Lung (tissue), 12 donors: ENCODE measurements around the gene EMSY. TPM values are rescaled to one million over a fixed set of nuclear protein-coding genes. Genes with fewer than 3 reads are reported as not detected.
"Not testable (repeated sequence)": the region's sequence is repeated elsewhere in the genome, so short reads cannot be mapped to it uniquely, and the experiment has no call there.

Source experiments
- ATAC-seq: fragments of 200-7000 bp; cut with Tn5 transposase; one replicate; pipeline ENCODE4 v1.9.1; 2020; ENCODE audit warnings: moderate number of reproducible peaks; ENCODE audit not compliant: insufficient read depth, low FRiP score
- DNase-seq, 3 donors: peaks; one replicate each; pipeline ENCODE4 v3.0.0-alpha.2; 2013 to 2017
- H3K27ac ChIP-seq, 2 donors: one replicate each; pipeline ENCODE4 v1.5.1; 2013; ENCODE audit warnings: mild to moderate bottlenecking in 2 of 2, moderate library complexity in 2 of 2, control low read depth in 1 of 2, inconsistent platforms in 1 of 2, low read depth in 1 of 2, low read length in 1 of 2
- H3K27me3 ChIP-seq, 3 donors: one replicate each; pipeline ENCODE4 v1.5.1; 2013; ENCODE audit warnings: low read length in 2 of 3; ENCODE audit not compliant: control insufficient read depth in 3 of 3, insufficient read depth in 3 of 3
- H3K36me3 ChIP-seq, 4 donors: one replicate each; pipeline ENCODE4 v1.5.1; 2013; ENCODE audit warnings: low read length in 4 of 4, mild to moderate bottlenecking in 1 of 4, moderate library complexity in 1 of 4; ENCODE audit not compliant: control insufficient read depth in 4 of 4, insufficient read depth in 4 of 4
- H3K4me1 ChIP-seq, 5 donors: one replicate each; pipeline ENCODE4 v1.5.1; 2013; ENCODE audit warnings: low read length in 5 of 5, mild to moderate bottlenecking in 2 of 5, moderate library complexity in 1 of 5; ENCODE audit not compliant: control insufficient read depth in 5 of 5, insufficient read depth in 5 of 5
- H3K4me3 ChIP-seq: one replicate; pipeline ENCODE4 v1.5.1; 2013; ENCODE audit warnings: mild to moderate bottlenecking, control low read depth, moderate library complexity
- H3K9ac ChIP-seq, 2 donors: one replicate each; pipeline ENCODE4 v1.5.1; 2013; ENCODE audit warnings: low read length in 2 of 2, control low read depth in 1 of 2; ENCODE audit not compliant: insufficient read depth in 1 of 2
- H3K9me3 ChIP-seq, 4 donors: one replicate each; pipeline ENCODE4 v1.5.1; 2013; ENCODE audit warnings: low read length in 3 of 4, mild to moderate bottlenecking in 1 of 4, moderate library complexity in 1 of 4; ENCODE audit not compliant: control insufficient read depth in 4 of 4, insufficient read depth in 3 of 4
- WGBS, 2 donors: extraction: QIAGEN DNeasy Blood & Tissue Kit; methylation state at CpG; one replicate each; pipeline ENCODE4 v1.1.7; 2013; 5-methylcytosine and 5-hydroxymethylcytosine counted together
- polyA plus RNA-seq, 2 donors: library from polyadenylated mRNA; stranded (reverse); fragments of 200-250 nt; gene quantifications; one replicate each; pipeline ENCODE4 v1.2.1, GENCODE V29; 2013
- total RNA-seq, 2 donors: library from RNA; depleted of rRNA in 1 of 2; stranded (reverse); fragments of >200 nt in 1 of 2; gene quantifications; one replicate each; pipeline ENCODE4 v1.2.1, GENCODE V29; 2014 to 2021
- TF ChIP-seq, protein P1 (sequence below): IDR thresholded peaks from 2 replicates; pipeline ENCODE4 v1.5.1; 2012; ENCODE audit warnings: mild to moderate bottlenecking; ENCODE audit errors: control extremely low read depth, extremely low read depth
- donor health status: control.
- donor health status: control.
- donor health status: Bipolar disorder and iron deficiency.
- donor health status: healthy.
- donor health status: DM: yes; HTN: yes; CAD: no.

Gene EMSY
- total and polyA plus RNA-seq, 4 donors, result 5.0 to 59.3 (median 15.5) TPM

DNA sequence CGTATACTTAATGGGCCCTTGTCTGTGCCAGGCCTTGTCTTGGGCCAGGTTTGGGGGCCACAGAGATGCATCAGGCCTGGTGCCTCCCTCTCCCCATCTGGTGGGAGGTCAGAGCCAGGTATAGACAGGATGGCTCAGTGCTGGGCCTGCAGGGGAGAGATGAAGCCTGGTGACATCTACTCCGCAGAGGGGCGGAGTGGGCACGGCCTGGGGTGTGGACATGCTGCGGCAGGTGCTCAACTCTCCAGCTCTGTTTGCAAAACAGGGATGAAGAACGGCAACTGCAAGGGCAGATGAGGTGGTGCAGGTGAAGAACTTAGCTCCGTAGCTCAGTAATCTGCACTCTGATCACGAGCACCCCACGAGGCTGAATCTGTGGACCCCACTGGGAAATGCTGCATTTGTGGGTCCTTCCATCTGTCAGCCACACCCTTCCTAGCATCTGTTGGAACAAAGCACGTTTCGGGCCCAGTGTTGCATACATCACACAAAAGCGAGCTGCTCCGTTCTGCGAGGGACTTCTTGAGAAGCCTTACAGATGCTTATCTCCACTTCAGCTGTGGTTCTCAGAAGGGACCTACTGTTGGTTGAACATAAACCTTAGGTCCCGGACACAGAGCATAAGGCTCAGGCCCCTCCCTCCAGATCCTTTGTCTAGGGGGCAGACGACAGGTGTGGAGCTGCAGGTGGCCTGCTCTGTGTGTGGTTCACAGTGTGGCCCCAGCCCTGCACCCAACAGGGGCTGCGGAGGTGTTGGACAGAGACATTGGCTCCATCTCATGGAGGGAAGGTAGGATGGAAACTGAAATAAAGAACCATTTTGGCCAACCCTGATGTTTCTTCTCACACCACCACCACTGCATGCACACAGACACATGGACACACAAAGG, 147.5 kb downstream of the EMSY start:
- peaks cover 0 to 13% (median 0%) of the 10 kb centered on the region in 5 donors for H3K4me1 ChIP-seq
- no peaks in the 10 kb centered on the region for H3K9me3 ChIP-seq
- H3K36me3 ChIP-seq, result no peaks in the 10 kb centered on the region
- H3K4me3 ChIP-seq, result no peak overlapping the region
- H3K9ac ChIP-seq, result no peak overlapping the region
- TF ChIP-seq, protein P1, sequence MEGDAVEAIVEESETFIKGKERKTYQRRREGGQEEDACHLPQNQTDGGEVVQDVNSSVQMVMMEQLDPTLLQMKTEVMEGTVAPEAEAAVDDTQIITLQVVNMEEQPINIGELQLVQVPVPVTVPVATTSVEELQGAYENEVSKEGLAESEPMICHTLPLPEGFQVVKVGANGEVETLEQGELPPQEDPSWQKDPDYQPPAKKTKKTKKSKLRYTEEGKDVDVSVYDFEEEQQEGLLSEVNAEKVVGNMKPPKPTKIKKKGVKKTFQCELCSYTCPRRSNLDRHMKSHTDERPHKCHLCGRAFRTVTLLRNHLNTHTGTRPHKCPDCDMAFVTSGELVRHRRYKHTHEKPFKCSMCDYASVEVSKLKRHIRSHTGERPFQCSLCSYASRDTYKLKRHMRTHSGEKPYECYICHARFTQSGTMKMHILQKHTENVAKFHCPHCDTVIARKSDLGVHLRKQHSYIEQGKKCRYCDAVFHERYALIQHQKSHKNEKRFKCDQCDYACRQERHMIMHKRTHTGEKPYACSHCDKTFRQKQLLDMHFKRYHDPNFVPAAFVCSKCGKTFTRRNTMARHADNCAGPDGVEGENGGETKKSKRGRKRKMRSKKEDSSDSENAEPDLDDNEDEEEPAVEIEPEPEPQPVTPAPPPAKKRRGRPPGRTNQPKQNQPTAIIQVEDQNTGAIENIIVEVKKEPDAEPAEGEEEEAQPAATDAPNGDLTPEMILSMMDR, result no peak
- no peaks in the 10 kb centered on the region for H3K27me3 ChIP-seq
- no peak for ATAC-seq
- DNase-seq, result no peak
- 87 to 89% methylated on average over 17 of the region's 17 CpGs for WGBS, 2 donors
- H3K27ac ChIP-seq, result no peak overlapping the region

DNA sequence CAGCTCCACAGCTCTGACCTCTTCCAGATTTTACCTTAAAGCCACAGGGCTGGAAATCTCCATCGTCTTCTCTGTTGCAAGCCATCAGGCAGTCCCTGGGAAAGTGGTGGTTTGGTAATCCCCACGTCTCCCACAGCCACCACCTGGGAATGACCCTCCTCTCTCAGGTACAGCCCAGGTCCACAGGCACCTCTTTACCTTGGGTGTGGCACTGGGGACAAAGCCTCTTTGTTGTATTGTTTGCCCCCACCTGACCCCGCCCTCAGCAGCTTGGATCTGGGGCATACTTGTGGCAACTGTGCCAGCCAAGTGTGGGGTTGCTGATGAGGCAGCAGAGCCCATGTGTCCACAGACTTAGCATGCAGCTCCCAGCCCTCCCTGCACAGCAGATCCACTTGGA, 148.1 kb downstream of the EMSY start:
- H3K9me3 ChIP-seq, result no peaks in the 10 kb centered on the region
- ATAC-seq (no peak), DNase-seq (no peak)
- WGBS, 2 donors, result 78 to 86% methylated on average over 3 of the region's 3 CpGs
- no peak overlapping the region for H3K27ac ChIP-seq
- no peaks in the 10 kb centered on the region for H3K36me3 ChIP-seq
- no peak overlapping the region for H3K4me3 ChIP-seq
- TF ChIP-seq, protein P1, result no peak
- H3K9ac ChIP-seq, result no peak overlapping the region
- no peaks in the 10 kb centered on the region for H3K27me3 ChIP-seq
- H3K4me1 ChIP-seq, result peaks cover 0 to 13% (median 0%) of the 10 kb centered on the region in 5 donors

DNA sequence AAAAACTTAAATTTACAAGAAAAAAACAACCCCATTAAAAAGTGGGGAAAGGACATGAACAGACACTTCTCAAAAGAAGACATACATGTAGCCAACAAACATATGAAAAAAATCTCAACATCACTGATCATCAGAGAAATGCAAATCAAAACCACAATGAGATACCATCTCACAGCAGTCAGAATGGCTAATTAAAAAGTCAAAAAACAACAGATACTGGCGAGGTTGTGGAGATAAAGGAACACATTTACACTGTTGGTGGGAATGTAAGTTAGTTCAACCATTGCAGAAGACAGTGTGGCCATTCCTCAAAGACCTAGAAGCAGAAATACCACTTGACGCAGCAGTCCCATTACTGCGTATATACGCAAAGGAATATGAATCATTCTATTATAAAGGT, 150.3 kb downstream of the EMSY start:
- WGBS, 2 donors, result 74 to 93% methylated on average over 4 of the region's 4 CpGs
- not testable (repeated sequence) for H3K9ac ChIP-seq, DNase-seq, H3K4me1 ChIP-seq, H3K27ac ChIP-seq, H3K9me3 ChIP-seq, H3K4me3 ChIP-seq, H3K36me3 ChIP-seq, H3K27me3 ChIP-seq, ATAC-seq

DNA sequence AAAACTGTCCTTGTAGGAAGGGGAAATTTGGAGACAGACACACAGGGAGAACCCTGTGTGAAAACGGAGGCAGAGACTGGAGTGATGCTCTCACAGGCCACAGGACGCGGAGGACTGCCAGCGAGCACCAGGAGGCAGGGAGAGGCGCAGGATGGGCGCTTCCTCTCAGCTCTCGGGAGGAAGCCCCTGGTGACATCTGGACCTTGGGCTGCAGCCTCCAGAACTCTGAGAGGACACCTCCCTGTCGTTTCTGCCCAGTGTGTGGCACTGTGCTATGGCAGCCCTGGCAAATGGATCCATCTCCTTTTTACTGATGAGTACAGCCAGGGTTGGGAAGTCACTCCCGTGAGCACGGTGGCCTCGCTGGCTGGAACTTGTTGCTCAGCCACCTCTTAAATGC, 151.8 kb downstream of the EMSY start:
- ATAC-seq (no peak), DNase-seq (no peak)

More for the DNA sequence above, 151.8 kb downstream of the EMSY start:
- Histone ChIP-seq H3K4me1 (peaks cover 0 to 4% (median 0%) of the 10 kb centered on the region in 5 donors), H3K4me3 (no peak overlapping the region), H3K9ac (no peak overlapping the region), H3K27ac (no peak overlapping the region), H3K9me3 (no peaks in the 10 kb centered on the region), H3K27me3 (no peaks in the 10 kb centered on the region), H3K36me3 (no peaks in the 10 kb centered on the region)
- WGBS, 2 donors, result 66 to 72% methylated on average over 11 of the region's 11 CpGs
- TF ChIP-seq, protein P1, result no peak
